Trophoblast cell (in vitro differentiated cells and primary cell): ENCODE data around the gene ABLIM3.

Experiments used
- DNase-seq, 2 donors: peaks; one replicate each; pipeline ENCODE4 v3.0.0-alpha.2; 2016
- H2AFZ ChIP-seq: 2 replicates; pipeline ENCODE4 v1.6.1; 2013; ENCODE audit warnings: low read length, moderate library complexity, mild to moderate bottlenecking; ENCODE audit not compliant: insufficient read depth, poor library complexity
- H2AK5ac ChIP-seq: 2 replicates; pipeline ENCODE4 v1.6.1; 2013; ENCODE audit warnings: mild to moderate bottlenecking, low read length
- H2BK120ac ChIP-seq: 2 replicates; pipeline ENCODE4 v1.6.1; 2013; ENCODE audit warnings: low read length, mild to moderate bottlenecking, moderate library complexity; ENCODE audit not compliant: insufficient read depth, poor library complexity
- H2BK12ac ChIP-seq: 2 replicates; pipeline ENCODE4 v1.6.1; 2013; ENCODE audit warnings: mild to moderate bottlenecking, low read length, moderate library complexity
- H2BK5ac ChIP-seq: 2 replicates; pipeline ENCODE4 v1.6.1; 2013; ENCODE audit warnings: low read length, low read depth, moderate library complexity, mild to moderate bottlenecking; ENCODE audit not compliant: poor library complexity
- H3K14ac ChIP-seq: 2 replicates; pipeline ENCODE4 v1.6.1; 2013; ENCODE audit warnings: mild to moderate bottlenecking, low read length
- H3K18ac ChIP-seq: 2 replicates; pipeline ENCODE4 v1.6.1; 2013; ENCODE audit warnings: mild to moderate bottlenecking, low read length
- H3K23ac ChIP-seq: 2 replicates; pipeline ENCODE4 v1.6.1; 2013; ENCODE audit warnings: low read length
- H3K27ac ChIP-seq: 2 replicates; pipeline ENCODE4 v1.5.1; 2013; ENCODE audit warnings: low read depth, mild to moderate bottlenecking, inconsistent platforms, low read length, moderate library complexity
- H3K27me3 ChIP-seq: 2 replicates; pipeline ENCODE4 v1.6.1; 2013; ENCODE audit warnings: inconsistent platforms, mild to moderate bottlenecking, low read length, moderate library complexity; ENCODE audit not compliant: insufficient read depth
- H3K36me3 ChIP-seq, 2 experiments: 1 replicate in 1 of 2; 2 replicates in 1 of 2; pipeline ENCODE4 v1.6.1; 2013; ENCODE audit warnings: low read length in 2 of 2, mild to moderate bottlenecking in 2 of 2, moderate library complexity in 1 of 2; ENCODE audit not compliant: insufficient read depth in 2 of 2, control insufficient read depth in 1 of 2
- H3K4ac ChIP-seq: 2 replicates; pipeline ENCODE4 v1.6.1; 2013; ENCODE audit warnings: low read depth, mild to moderate bottlenecking, low read length, moderate library complexity
- H3K4me1 ChIP-seq, 2 experiments: 1 replicate in 1 of 2; 2 replicates in 1 of 2; pipeline ENCODE4 v1.6.1; 2013; ENCODE audit warnings: low read length in 2 of 2, mild to moderate bottlenecking in 2 of 2, moderate library complexity in 1 of 2; ENCODE audit not compliant: insufficient read depth in 2 of 2, control insufficient read depth in 1 of 2
- H3K4me2 ChIP-seq: 2 replicates; pipeline ENCODE4 v1.6.1; 2013; ENCODE audit warnings: inconsistent platforms, mild to moderate bottlenecking, low read length, moderate library complexity
- H3K4me3 ChIP-seq: 2 replicates; pipeline ENCODE4 v1.5.1; 2013; ENCODE audit warnings: mild to moderate bottlenecking, low read depth, low read length, inconsistent platforms
- H3K79me1 ChIP-seq: one replicate; pipeline ENCODE4 v1.6.1; 2013; ENCODE audit warnings: low read length
- H3K79me2 ChIP-seq: 2 replicates; pipeline ENCODE4 v1.6.1; 2013; ENCODE audit warnings: low read length, mild to moderate bottlenecking; ENCODE audit not compliant: control insufficient read depth, insufficient read depth, poor library complexity
- H3K9ac ChIP-seq: 2 replicates; pipeline ENCODE4 v1.6.1; 2013; ENCODE audit warnings: mild to moderate bottlenecking, low read length
- H3K9me3 ChIP-seq: 2 replicates; pipeline ENCODE4 v1.6.1; 2013; ENCODE audit warnings: low read depth, mild to moderate bottlenecking, control low read depth, inconsistent platforms, low read length; ENCODE audit not compliant: insufficient read depth
- H4K12ac ChIP-seq: 2 replicates; pipeline ENCODE4 v1.6.1; 2013; ENCODE audit warnings: low read depth, mild to moderate bottlenecking, low read length, moderate library complexity
- H4K8ac ChIP-seq: 2 replicates; pipeline ENCODE4 v1.6.1; 2013; ENCODE audit warnings: low read depth, mild to moderate bottlenecking, low read length, moderate library complexity
- H4K91ac ChIP-seq: one replicate; pipeline ENCODE4 v1.6.1; 2013; ENCODE audit warnings: low read depth, mild to moderate bottlenecking, low read length, moderate library complexity
- WGBS: extraction: QIAGEN DNeasy Blood & Tissue Kit; methylation state at CpG from one replicate; pipeline ENCODE4 v1.1.7; 2013; ENCODE audit warnings: missing lambda C conversion rate; ENCODE audit not compliant: insufficient read length, insufficient coverage; ENCODE audit errors: extremely low coverage; 5-methylcytosine and 5-hydroxymethylcytosine counted together

ABLIM3 gene

DNA sequence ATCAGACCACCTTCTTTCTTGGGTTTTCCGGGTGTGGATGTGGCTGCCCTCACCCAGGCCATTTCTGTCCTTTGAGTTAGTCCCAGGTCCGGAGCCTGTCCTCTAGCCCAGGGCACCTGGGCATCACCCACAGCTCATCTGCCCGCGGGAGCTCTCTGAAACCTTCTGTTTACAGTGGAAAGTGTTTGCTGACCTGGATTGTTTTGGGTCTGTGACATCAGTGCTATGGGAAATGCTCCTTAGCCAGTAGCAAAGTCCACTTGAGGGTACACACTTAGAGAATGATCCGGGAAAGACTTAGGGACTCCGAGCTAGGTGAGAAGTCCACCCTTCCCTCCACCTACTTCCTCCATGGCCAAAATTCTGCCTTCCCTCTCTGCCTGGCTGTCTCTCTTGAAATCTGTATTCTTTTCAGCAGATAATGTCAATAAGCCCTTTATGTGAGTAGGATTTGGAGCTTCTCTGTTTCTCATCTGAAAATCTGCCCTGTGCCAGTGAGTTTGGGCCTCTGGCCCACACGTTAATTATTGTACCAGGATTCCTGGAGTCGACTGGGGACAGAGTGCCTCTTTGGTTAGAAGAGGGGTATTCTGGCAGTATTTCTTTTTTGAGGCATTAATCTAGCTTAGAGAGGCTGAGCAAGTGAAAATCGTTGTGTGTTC is 19.9 kb downstream of the ABLIM3 start:
- no peak overlapping the region for H4K91ac ChIP-seq
- H3K9me3 ChIP-seq, result no peaks in the 10 kb centered on the region
- peaks cover 5% of the 10 kb centered on the region in 2 experiments for H3K4me1 ChIP-seq
- no peak overlapping the region for H2BK12ac ChIP-seq
- no peaks in the 10 kb centered on the region for H3K79me2 ChIP-seq
- no peak overlapping the region for H3K27ac ChIP-seq
- H3K18ac ChIP-seq, result no peak overlapping the region
- no peaks in the 10 kb centered on the region for H3K79me1 ChIP-seq
- no peak overlapping the region for H3K4ac ChIP-seq
- no peak overlapping the region for H4K12ac ChIP-seq
- no peak overlapping the region for H2AK5ac ChIP-seq
- DNase-seq, result no peak
- H3K23ac ChIP-seq, result no peak overlapping the region
- no peak overlapping the region for H3K14ac ChIP-seq
- H3K4me3 ChIP-seq, result no peak overlapping the region
- no peak overlapping the region for H2BK120ac ChIP-seq
- H3K36me3 ChIP-seq, result no peaks in the 10 kb centered on the region
- no peak overlapping the region for H2AFZ ChIP-seq
- no peaks in the 10 kb centered on the region for H3K27me3 ChIP-seq
- H3K4me2 ChIP-seq, result no peak overlapping the region
- H4K8ac ChIP-seq, result no peak overlapping the region
- no CpG with 5 or more reads among the region's 9 CpGs for WGBS
- no peak overlapping the region for H3K9ac ChIP-seq
- no peak overlapping the region for H2BK5ac ChIP-seq

DNA sequence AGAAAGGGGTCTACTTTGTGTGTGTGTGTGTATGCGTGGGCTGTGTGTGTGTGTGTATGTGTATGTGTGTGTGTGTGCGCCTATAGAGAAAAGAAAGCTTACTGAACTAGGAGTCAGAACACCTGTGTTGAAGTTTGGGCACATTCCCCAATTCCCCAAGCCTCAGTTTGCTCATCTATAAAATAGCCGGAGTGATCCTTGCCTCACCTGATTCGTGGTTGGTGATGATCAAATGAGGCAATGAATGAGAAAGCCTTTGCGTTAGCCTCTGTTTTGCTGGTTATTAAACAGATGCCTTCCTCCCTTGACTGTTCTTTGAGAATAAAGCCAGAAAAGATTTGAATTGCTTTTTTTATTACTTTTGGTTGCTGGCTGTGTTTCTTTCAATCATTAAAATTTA is 20.6 kb downstream of the ABLIM3 start:
- no peak overlapping the region for H2BK5ac ChIP-seq
- no peak overlapping the region for H2BK12ac ChIP-seq
- H3K27ac ChIP-seq, result no peak overlapping the region
- H3K4me3 ChIP-seq, result no peak overlapping the region
- H3K9me3 ChIP-seq, result no peaks in the 10 kb centered on the region
- DNase-seq, result no peak
- H3K14ac ChIP-seq, result no peak overlapping the region
- no peak overlapping the region for H2AFZ ChIP-seq
- no peak overlapping the region for H3K23ac ChIP-seq
- H3K9ac ChIP-seq, result no peak overlapping the region
- no peak overlapping the region for H3K18ac ChIP-seq
- H3K36me3 ChIP-seq, result no peaks in the 10 kb centered on the region
- H3K79me2 ChIP-seq, result no peaks in the 10 kb centered on the region
- H3K4me1 ChIP-seq, result peaks cover 5% of the 10 kb centered on the region in 2 experiments
- H3K4me2 ChIP-seq, result no peak overlapping the region
- H4K12ac ChIP-seq, result no peak overlapping the region
- H3K4ac ChIP-seq, result no peak overlapping the region
- no CpG with 5 or more reads among the region's 5 CpGs for WGBS
- no peak overlapping the region for H2AK5ac ChIP-seq
- no peak overlapping the region for H2BK120ac ChIP-seq
- H3K27me3 ChIP-seq, result no peaks in the 10 kb centered on the region
- H4K8ac ChIP-seq, result no peak overlapping the region
- no peak overlapping the region for H4K91ac ChIP-seq
- no peaks in the 10 kb centered on the region for H3K79me1 ChIP-seq

DNA sequence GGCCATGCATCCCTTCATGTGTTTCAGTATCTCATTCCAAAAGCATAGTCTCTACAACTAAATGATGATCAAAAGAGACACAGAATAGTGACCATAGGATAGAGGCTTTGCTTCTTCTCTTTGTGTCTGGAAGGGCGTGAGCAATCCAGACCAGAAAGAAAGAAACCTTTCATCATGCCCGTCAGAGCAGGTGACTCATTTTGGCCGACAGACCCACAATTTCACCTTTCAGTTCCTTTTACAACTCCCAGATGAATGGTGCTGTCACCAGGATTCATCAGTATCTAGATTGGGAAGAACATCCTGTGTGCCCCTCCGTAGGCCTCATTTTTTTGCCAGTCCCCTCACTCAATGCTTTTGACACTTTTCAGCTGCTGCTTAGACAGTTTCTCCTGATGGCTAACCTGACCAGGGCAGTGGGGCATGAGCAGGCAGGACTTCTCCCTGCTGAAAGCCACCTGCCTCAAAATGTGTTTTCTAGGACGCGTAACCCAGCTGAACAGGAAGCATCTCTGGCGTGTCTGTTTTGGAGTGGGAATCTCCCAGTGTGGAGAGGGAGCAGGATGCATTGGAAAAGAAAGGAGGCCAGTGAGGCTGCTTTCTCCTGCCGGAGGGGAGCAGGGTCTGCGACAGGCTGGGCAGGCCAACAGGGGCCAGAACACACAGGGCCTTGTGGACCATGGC is 21.2 kb downstream of the ABLIM3 start:
- Histone ChIP-seq H3K4me3 (no peak overlapping the region), H3K79me1 (no peaks in the 10 kb centered on the region), H3K9ac (no peak overlapping the region), H3K14ac (no peak overlapping the region), H4K8ac (no peak overlapping the region), H2BK5ac (no peak overlapping the region), H2BK120ac (no peak overlapping the region), H3K4me2 (no peak overlapping the region), H3K18ac (no peak overlapping the region), H3K36me3 (no peaks in the 10 kb centered on the region), H4K12ac (no peak overlapping the region), H3K4ac (no peak overlapping the region), H2AK5ac (no peak overlapping the region), H3K27me3 (no peaks in the 10 kb centered on the region), H2BK12ac (no peak overlapping the region), H3K23ac (no peak overlapping the region), H3K79me2 (no peaks in the 10 kb centered on the region), H2AFZ (no peak overlapping the region), H3K4me1 (peaks cover 5% of the 10 kb centered on the region in 2 experiments), H3K27ac (no peak overlapping the region), H4K91ac (no peak overlapping the region), H3K9me3 (no peaks in the 10 kb centered on the region)
- no peak for DNase-seq
- WGBS, result no CpG with 5 or more reads among the region's 9 CpGs

DNA sequence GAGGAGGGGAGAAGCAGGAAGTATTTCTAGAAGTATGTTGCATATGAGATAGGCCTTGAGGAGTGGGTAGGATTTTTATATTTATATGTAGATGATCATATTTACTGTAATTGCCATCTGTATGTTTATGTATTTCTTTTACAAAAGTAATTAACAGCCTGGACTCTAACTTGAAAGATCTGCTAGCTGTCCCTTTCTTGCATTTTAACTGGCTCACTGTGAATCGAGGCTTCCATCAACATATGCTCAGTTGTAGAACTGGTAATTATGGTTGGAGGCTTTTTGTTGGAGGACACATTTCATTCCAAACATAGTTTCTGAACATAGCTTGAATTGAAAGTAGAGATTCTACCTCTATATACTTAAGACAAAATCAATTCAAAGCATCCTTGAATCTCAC is 23.4 kb downstream of the ABLIM3 start:
- H2AK5ac ChIP-seq, result no peak overlapping the region
- H3K36me3 ChIP-seq, result no peaks in the 10 kb centered on the region
- peaks cover 5% of the 10 kb centered on the region in 2 experiments for H3K4me1 ChIP-seq
- H3K27me3 ChIP-seq, result no peaks in the 10 kb centered on the region
- H3K27ac ChIP-seq, result no peak overlapping the region
- H3K79me1 ChIP-seq, result no peaks in the 10 kb centered on the region
- no peak overlapping the region for H2BK120ac ChIP-seq
- no peak overlapping the region for H3K4me3 ChIP-seq
- H2BK5ac ChIP-seq, result no peak overlapping the region
- H3K9me3 ChIP-seq, result no peaks in the 10 kb centered on the region
- H3K4me2 ChIP-seq, result no peak overlapping the region
- whole genome bisulfite sequencing, result no CpG with 5 or more reads among the region's 1 CpG
- H3K18ac ChIP-seq, result no peak overlapping the region
- H4K12ac ChIP-seq, result no peak overlapping the region
- H4K8ac ChIP-seq, result no peak overlapping the region
- no peaks in the 10 kb centered on the region for H3K79me2 ChIP-seq
- H3K23ac ChIP-seq, result no peak overlapping the region
- H2AFZ ChIP-seq, result no peak overlapping the region
- H2BK12ac ChIP-seq, result no peak overlapping the region
- H3K9ac ChIP-seq, result no peak overlapping the region
- H4K91ac ChIP-seq, result no peak overlapping the region
- DNase-seq, result peak in 1 of 2 donors; percentile 36
- H3K14ac ChIP-seq, result no peak overlapping the region
- no peak overlapping the region for H3K4ac ChIP-seq
